SJSA1 (cell line): ENCODE measurements around the gene ALDOA. TPM values are rescaled to one million over a fixed set of nuclear protein-coding genes. Genes with fewer than 3 reads are reported as not detected.
A peak's percentile ranks its signal among the peaks of the same experiment; 100 is the strongest.
"Not testable (repeated sequence)": the region's sequence is repeated elsewhere in the genome, so short reads cannot be mapped to it uniquely, and the experiment has no call there.

ENCODE experiments used
- DNase-seq, 2 experiments: peaks; one replicate each; pipeline ENCODE4 v3.0.0-alpha.2; 2015 to 2020; ENCODE audit warnings: low spot score in 2 of 2, low read depth in 1 of 2
- H3K27ac ChIP-seq: fragments of 250-450 bp; sonication (Bioruptor Pico); 2 replicates; pipeline ENCODE4 v1.5.1; 2020; ENCODE audit warnings: mild to moderate bottlenecking, moderate library complexity
- H3K27me3 ChIP-seq: fragments of 250-450 bp; sonication (Bioruptor Pico); replicated peaks from 2 replicates; pipeline ENCODE4 v1.5.1; 2020; ENCODE audit warnings: mild to moderate bottlenecking, moderate library complexity
- H3K36me3 ChIP-seq: fragments of 250-450 bp; sonication (Bioruptor Pico); 2 replicates; pipeline ENCODE4 v1.5.1; 2020; ENCODE audit warnings: mild to moderate bottlenecking
- H3K4me1 ChIP-seq: fragments of 250-450 bp; sonication (Bioruptor Pico); replicated peaks from 2 replicates; pipeline ENCODE4 v1.6.1; 2021; ENCODE audit warnings: mild to moderate bottlenecking
- H3K4me3 ChIP-seq: fragments of 250-450 bp; sonication (Bioruptor Pico); 2 replicates; pipeline ENCODE4 v1.5.1; 2020; ENCODE audit warnings: mild to moderate bottlenecking
- H3K9me3 ChIP-seq: fragments of 250-450 bp; sonication (Bioruptor Pico); replicated peaks from 2 replicates; pipeline ENCODE4 v1.5.1; 2020; ENCODE audit warnings: mild to moderate bottlenecking
- total RNA-seq: library from RNA; depleted of rRNA; stranded (reverse); fragments of >200 nt; shearing (Covaris generic); gene quantifications from 2 replicates; pipeline ENCODE4 v1.2.3, GENCODE V29; 2014

The ALDOA gene
- total RNA-seq, 1 experiment from 2014 or later, result 762 TPM

GRCh38 chr16:30030011-30030685 lies 35.4 kb upstream of the ALDOA start:
- Histone ChIP-seq H3K9me3 (no peaks in the 10 kb centered on the region), H3K4me1 (no peaks in the 10 kb centered on the region), H3K36me3 (no peaks in the 10 kb centered on the region), H3K27ac (no peak overlapping the region), H3K4me3 (no peak overlapping the region), H3K27me3 (peaks cover 40% of the 10 kb centered on the region)
- no peak for DNase-seq

DNA sequence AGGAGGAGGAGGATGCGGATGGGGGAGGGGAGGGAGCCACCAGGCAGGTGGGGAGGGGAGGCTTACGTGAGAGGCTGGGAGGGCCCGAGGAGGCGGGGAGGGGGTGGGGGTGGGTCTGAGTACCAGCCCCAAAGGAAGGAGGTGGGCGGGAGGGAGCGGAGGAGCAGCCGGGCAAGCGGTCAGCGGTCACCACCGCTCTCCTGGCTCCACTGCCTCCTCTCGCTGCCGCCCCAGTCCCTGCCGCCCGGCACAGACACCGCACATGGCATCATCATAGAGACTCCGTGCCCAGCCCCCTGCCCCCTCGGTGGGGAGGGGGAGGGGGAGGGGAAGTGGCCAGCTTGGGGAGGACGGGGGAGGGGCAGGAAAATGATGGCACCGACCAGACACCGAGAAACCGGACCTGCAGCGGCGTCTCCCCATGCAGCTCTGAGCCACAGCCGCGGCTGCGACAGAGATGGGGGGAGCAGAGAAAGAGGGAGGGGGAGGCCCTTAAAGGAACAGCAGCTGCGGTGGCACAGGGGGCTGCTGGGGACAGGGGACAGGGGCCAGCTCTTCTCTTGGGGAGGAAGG lies 34.6 kb upstream of the ALDOA start, which contains the start of gene TLCD3B:
TLCD3B (minus strand) TSS at position 431 of the 573 bp plus-strand sequence. CDS start 744 bp downstream, outside the sequence.
- Histone ChIP-seq H3K27me3 (peaks cover 32% of the 10 kb centered on the region), H3K9me3 (no peaks in the 10 kb centered on the region), H3K36me3 (no peaks in the 10 kb centered on the region), H3K4me3 (no peak within 1 kb of the TSS), H3K27ac (no peak within 1 kb of the TSS), H3K4me1 (no peaks in the 10 kb centered on the region)
- no peak for DNase-seq

DNA sequence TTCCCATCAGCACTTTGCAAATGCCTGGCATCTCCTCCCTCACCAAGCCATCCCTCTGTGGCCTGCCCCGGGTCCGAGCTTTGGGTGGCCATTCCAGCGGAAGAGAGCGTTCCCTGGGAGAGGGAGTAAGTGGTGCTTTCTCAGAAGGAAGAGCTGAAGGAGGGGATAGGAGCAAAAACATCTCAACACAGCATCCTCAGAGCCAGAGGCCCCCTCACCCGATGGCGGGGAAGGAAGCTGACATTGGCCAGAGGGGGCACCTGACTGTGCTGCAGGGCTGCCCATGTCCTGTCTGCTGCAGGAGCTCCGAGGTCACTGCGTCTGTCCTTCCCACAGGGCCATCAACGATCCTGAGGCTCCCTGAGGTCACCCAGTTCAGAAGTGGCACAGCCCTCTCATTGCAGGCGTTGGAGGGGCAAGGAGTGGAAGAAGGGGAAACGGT lies 34.1 kb upstream of the ALDOA start:
- Histone ChIP-seq H3K27me3 (peaks cover 31% of the 10 kb centered on the region), H3K36me3 (no peaks in the 10 kb centered on the region), H3K9me3 (no peaks in the 10 kb centered on the region), H3K4me1 (no peaks in the 10 kb centered on the region), H3K4me3 (no peak overlapping the region), H3K27ac (no peak overlapping the region)
- DNase-seq, result no peak

DNA sequence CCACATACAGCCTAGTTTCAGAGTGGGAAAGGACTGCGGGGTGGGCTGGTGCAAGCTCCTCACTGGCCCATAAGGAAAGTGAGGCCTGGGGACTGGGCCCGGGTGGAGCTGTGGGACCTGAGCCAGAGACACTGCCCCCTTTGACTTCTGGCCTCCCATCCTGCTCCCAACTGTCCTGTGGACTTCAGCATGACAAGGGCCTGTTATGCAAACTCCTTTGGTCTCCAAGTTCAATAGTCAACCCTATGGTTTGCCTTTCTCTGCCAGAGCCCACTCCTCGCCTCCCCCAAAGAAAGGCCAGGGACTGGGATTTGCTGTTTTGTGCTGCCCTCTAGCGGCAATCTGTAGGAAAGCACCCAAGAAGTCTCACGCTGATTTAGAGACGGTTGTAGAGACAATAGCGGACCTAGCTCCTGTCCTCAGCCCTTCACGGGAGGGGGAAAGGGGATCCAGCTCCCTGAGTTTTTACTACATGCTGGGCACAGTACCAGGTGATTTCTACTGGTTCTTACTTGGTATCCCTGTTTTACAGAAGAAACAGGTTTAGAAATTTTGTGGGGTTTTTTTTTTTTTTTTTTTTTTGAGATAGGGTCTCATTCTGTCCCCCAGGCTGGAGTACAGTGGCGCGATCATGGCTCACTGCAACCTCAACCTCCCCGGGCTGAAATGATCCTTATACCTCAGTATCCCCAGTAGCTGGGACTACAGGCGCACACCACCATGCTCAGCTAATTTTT lies 33.3 kb upstream of the ALDOA start:
- no peak overlapping the region for H3K4me3 ChIP-seq
- no peak overlapping the region for H3K27ac ChIP-seq
- H3K36me3 ChIP-seq, result no peaks in the 10 kb centered on the region
- no peaks in the 10 kb centered on the region for H3K4me1 ChIP-seq
- peaks cover 28% of the 10 kb centered on the region for H3K27me3 ChIP-seq
- DNase-seq, result peak in 1 of 2 experiments; percentile 64
- H3K9me3 ChIP-seq, result no peaks in the 10 kb centered on the region

- Histone ChIP-seq H3K36me3 (no peaks in the 10 kb centered on the region), H3K4me3 (no peak overlapping the region), H3K4me1 (no peaks in the 10 kb centered on the region), H3K27me3 (peaks cover 26% of the 10 kb centered on the region), H3K27ac (no peak overlapping the region), H3K9me3 (no peaks in the 10 kb centered on the region)
- DNase-seq, result no peak
Measured at GRCh38 chr16:30033270-30033669, 32.3 kb upstream of the ALDOA start.

DNA sequence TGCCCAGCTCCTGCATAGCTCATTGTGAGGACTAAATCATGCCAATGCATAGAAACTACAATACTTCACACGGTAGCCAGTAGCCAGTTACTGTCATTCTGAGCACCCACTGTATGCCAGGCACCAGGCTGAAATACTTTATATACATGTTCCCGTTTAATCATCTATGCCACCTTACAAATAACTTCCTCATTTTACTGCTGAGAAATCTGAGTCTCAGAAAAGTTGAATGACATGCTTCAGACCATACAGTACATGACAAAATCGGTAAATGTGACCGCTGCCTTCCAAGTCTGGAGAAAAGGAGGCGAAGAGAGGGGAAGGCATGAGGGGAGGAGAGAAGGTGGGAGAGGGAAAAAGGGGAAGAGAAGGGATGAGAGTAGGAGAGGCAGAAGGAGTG lies 25.3 kb upstream of the ALDOA start:
- Histone ChIP-seq H3K4me1 (no peaks in the 10 kb centered on the region), H3K9me3 (no peaks in the 10 kb centered on the region), H3K27me3 (no peaks in the 10 kb centered on the region), H3K4me3 (no peak overlapping the region), H3K36me3 (no peaks in the 10 kb centered on the region), H3K27ac (no peak overlapping the region)
- no peak for DNase-seq

- H3K9me3 ChIP-seq, H3K4me1 ChIP-seq, H3K36me3 ChIP-seq, H3K27ac ChIP-seq, DNase-seq, H3K4me3 ChIP-seq, H3K27me3 ChIP-seq: not testable (repeated sequence)
Measured at GRCh38 chr16:30040690-30041089, 24.9 kb upstream of the ALDOA start.

DNA sequence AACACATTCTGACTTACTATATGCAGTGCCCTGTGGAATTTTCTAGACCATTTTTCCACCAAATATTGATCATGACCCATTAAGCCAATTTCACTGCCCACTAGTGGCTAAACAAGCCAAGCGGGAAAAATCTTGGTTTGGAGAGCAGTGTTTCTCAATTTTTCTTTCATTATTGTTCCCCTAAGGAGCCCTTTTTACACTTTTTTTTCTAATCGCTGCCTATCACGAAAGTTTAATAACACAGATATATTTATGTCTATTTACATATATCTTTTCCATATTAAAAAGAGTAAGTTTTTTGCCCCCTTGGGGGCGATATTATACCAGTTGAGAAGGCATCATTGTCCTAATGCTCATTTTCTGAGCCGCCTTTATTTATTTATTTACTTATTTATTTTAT lies 23.7 kb upstream of the ALDOA start:
- H3K27ac ChIP-seq, result no peak overlapping the region
- no peaks in the 10 kb centered on the region for H3K27me3 ChIP-seq
- H3K9me3 ChIP-seq, result no peaks in the 10 kb centered on the region
- no peaks in the 10 kb centered on the region for H3K36me3 ChIP-seq
- no peaks in the 10 kb centered on the region for H3K4me1 ChIP-seq
- DNase-seq, result peak in 1 of 2 experiments; percentile 14
- H3K4me3 ChIP-seq, result no peak overlapping the region

- Histone ChIP-seq H3K36me3 (no peaks in the 10 kb centered on the region), H3K27ac (no peak overlapping the region), H3K4me3 (no peak overlapping the region), H3K9me3 (no peaks in the 10 kb centered on the region), H3K27me3 (no peaks in the 10 kb centered on the region), H3K4me1 (0 out of 2 replicates have a peak, but pooled peaks cover 2% of the 10 kb centered on the region)
- DNase-seq, result no peak
Measured at GRCh38 chr16:30046178-30046577, 19.4 kb upstream of the ALDOA start.

DNA sequence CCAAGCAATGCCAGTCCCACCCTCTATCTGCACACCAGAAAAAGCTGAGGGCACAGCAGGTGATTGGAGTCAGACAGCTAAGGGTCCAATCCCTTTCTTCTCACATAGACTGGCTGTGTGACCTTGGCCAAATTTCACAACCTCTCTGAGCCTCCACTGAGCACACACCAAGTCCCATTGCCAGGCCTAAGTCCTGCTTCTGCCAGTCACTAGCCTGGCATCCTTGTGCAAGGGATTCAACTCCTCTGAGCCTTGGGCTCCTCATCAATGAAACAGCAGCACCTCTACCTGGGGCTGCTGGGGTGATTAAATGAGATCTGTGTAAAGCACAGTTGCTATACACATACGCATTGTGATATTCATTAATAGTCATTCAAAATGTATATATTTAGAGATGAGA lies 19.0 kb upstream of the ALDOA start:
- Histone ChIP-seq H3K4me1 (peaks cover 4% of the 10 kb centered on the region), H3K27me3 (no peaks in the 10 kb centered on the region), H3K4me3 (no peak overlapping the region), H3K9me3 (no peaks in the 10 kb centered on the region), H3K36me3 (no peaks in the 10 kb centered on the region), H3K27ac (no peak overlapping the region)
- DNase-seq, result no peak

GRCh38 chr16:30049871-30050270 lies 15.7 kb upstream of the ALDOA start:
- no peak for DNase-seq
- peaks cover 23% of the 10 kb centered on the region for H3K4me1 ChIP-seq

GRCh38 chr16:30051518-30051917 lies 14.0 kb upstream of the ALDOA start:
- no peak overlapping the region for H3K4me3 ChIP-seq
- peak overlapping the region; percentile 87 for H3K27ac ChIP-seq
- H3K4me1 ChIP-seq, result peaks cover 23% of the 10 kb centered on the region
- peak; percentile 61 to 73 for DNase-seq
- peaks cover 16% of the 10 kb centered on the region for H3K36me3 ChIP-seq
- H3K27me3 ChIP-seq, result no peaks in the 10 kb centered on the region
- H3K9me3 ChIP-seq, result no peaks in the 10 kb centered on the region

More at GRCh38 chr16:30049871-30050270, 15.7 kb upstream of the ALDOA start:
- no peak overlapping the region for H3K4me3 ChIP-seq
- peaks cover 4% of the 10 kb centered on the region; the same call in 1 of the 2 replicates for H3K36me3 ChIP-seq
- H3K27me3 ChIP-seq, result no peaks in the 10 kb centered on the region
- no peak overlapping the region for H3K27ac ChIP-seq
- no peaks in the 10 kb centered on the region for H3K9me3 ChIP-seq

GRCh38 chr16:30052671-30053372 lies 12.7 kb upstream of the ALDOA start:
- H3K4me3 ChIP-seq, result peak overlapping the region; percentile 58
- H3K36me3 ChIP-seq, result peaks cover 25% of the 10 kb centered on the region
- no peaks in the 10 kb centered on the region for H3K27me3 ChIP-seq
- DNase-seq, result peak; percentile 95 to 97
- H3K27ac ChIP-seq, result peak overlapping the region; percentile 87
- peaks cover 23% of the 10 kb centered on the region for H3K4me1 ChIP-seq
- H3K9me3 ChIP-seq, result no peaks in the 10 kb centered on the region
